HG02623 (cell line): ENCODE data around the gene IL1R2.
"Not testable (repeated sequence)": the region's sequence is repeated elsewhere in the genome, so short reads cannot be mapped to it uniquely, and the experiment has no call there.

Experiments used
- ATAC-seq: cut with Tn5 transposase; IDR thresholded peaks from one replicate; pipeline ENCODE4 v1.9.1; 2021; ENCODE audit warnings: moderate library complexity; ENCODE audit not compliant: unreplicated experiment

The IL1R2 gene

DNA sequence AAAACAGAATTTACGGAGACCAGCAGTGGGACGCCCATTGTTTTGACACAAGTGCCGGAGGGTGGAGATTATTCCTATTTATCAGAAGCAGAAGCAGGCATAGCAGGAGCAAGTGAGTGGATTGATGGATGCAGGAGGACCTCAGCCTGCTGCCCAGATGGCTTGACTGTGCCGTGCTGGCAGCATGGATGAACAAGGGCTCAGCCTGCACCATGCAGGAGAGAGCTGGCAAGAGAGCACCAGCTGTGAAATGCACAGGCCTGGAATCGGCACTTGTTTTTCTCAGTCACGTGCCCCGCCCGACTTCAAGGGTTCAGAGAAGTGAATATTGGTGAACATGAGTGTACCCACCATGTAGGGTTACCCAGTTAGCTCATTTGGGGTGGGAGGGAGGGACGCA, 4.0 kb downstream of the IL1R2 start:
- no peak for ATAC-seq

DNA sequence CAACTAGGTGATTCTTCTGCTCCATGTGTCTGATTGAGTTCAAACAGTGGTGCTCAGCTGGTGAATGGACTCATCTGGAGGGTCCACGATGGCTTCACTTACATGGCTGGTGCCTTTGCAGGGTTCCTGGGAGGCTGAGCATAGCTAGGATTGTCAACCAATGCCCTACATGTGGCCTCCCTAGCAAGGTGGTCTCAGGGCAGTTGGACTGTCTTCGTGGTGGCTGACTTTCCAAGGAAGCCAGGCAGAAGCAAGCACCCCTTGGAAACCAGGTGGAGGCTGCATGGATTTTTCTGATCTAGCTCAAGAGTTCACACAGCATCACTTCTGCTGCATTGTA, 6.8 kb downstream of the IL1R2 start:
- ATAC-seq = no peak

DNA sequence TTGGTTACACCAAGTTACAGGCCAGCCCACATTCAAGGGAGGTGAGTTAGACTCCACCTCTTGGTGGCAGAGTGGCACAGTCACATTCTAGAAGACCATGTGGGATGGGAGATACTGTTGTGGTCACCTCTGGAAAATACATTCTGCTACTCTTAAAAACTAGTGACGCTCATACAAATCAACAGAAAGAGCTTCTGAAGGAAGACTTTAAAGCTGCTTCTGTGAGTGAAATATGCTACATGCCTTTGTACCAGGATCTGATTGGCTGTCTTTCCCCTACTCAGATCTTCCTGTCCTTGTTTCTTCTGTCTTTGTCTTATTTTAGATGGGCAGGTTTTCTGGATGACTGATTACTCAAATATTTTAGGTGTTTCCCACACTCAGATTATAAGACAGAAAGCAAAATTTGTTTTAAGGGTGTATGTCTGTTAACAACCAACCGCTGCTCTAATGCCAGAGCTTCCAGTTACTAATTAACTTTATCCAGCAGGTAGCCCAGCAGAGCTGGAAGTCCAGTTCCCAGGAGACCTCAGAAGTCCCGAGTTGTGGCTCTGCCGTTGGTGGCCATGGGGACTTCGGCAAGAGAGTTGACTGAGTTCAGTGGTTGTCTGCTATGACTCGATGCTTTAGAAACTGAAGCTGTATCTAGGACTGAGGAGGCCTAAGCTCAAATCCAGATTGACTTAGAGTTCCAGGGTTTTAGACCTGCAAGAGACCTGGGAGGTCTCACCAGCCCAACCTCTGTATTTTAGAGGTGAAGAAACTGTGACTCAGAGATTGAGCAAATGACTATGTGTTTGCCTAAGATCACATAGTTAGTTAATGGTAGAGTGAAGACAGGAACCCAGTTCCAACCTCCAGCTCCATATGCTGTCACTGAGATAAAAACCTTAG, 7.4 kb downstream of the IL1R2 start:
- ATAC-seq = no peak

DNA sequence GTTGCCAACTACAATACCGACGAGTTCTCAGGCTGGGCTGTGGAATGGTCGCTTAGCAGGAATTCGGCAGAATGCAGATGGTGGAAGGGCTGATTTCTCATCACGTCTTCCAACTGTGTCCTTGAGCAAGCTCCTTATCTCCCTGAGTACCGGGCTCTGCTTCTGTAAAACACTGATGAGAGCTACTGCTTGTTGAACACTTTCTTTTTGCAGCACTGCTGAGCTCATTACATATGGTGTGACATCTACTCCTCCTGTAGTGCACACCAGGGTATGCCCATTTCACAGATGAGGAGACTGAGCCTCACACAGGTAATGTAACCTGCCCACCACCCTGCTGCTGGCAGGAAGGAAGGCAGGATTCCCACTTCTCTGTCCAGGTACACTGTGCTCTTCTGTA, 8.3 kb downstream of the IL1R2 start:
- no peak for ATAC-seq

- no peak for ATAC-seq
These were observed 9.3 kb downstream of the IL1R2 start for GRCh38 chr2:102000813-102001766.

DNA sequence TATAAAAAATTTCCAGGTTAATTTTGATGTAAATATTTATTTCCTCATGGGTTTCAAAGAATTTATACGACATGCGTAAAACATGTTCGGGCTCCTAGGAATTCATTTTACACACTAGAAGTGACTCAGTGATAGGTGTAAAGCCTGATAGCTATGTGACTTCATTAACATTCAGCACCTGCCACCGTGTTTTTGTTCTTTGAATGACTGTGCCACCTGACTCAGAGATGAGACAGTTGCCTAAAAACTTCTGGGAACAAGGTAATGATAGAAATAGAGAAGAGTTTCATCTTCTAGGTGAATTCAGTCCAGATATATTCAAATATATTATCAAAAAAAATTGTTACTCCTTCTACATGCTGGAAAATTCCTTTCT, 10.0 kb downstream of the IL1R2 start:
- ATAC-seq = no peak

DNA sequence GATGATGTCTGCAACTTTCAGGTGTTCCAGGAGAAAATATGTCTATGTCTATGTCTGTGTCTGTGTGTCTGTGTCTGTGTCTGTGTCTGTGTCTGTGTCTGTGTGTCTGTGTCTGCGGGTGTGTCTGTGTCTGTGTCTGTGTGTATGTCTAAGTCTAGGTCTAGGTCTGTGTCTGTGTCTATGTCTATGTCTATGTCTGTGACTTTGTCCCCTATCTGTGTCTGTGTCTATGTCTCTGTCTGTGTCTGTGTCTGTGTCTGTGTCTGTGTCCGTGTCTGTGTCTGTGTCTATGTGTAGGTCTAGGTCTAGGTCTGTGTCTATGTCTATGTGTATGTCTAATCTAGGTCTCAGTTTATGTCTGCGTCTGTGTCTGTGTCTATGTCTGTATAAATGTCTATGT, 10.5 kb downstream of the IL1R2 start:
- no peak for ATAC-seq

DNA sequence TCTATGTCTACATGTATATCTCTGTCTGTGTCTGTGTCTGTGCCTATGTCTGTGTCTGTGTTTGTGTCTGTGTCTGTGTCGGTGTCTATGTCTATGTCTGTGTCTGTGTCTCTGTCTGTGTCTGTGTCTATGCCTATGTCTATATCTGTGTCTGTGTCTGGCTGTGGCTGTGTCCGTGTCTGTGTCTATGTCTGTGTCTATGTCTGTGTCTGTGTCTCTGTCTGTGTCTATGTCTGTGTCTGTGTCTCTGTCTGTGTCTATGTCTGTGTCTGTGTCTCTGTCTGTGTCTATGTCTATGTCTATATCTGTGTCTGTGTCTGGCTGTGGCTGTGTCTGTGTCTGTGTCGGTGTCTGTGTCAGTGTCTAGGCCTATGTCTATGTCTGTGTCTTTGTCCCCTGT, 11.1 kb downstream of the IL1R2 start:
- not testable (repeated sequence) for ATAC-seq

DNA sequence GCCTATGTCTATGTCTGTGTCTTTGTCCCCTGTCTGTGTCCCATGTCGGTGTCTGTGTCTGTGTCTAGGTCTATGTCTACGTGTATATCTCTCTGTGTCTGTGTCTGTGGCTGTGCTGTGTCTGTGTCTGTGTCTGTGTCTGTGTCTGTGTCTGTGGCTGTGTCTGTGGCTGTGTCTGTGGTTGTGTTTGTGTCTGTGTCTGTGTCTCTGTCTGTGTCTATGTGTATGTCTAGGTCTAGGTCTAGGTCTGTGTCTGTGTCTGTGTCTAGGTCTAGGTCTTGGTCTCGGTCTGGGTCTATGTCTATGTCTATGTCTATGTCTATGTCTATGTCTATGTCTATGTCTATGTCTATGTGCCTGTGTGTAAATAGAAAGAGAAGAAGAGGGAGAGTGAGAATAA, 11.9 kb downstream of the IL1R2 start:
- no peak for ATAC-seq

DNA sequence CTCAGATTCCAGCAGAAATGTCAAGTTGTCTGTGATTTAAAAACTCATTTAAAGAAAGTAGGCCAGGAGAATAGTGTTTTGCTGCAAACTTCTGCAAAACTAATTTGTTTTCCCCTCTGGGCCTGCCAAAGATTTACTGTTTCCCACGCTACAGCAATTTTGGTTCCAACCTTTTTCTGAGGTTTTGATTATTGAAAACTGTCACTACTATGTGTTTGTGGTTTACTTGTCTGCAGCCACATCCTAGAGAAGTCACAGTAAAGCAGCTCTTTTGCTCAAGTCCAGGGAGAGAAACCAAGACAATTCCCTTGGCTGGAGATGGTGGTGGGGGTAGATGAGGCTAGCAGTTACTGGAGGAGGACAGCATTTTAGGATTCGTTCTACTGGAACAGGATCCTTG, 12.8 kb downstream of the IL1R2 start:
- ATAC-seq = no peak

GRCh38 chr2:102005449-102005848, 13.7 kb downstream of the IL1R2 start:
- ATAC-seq = no peak

GRCh38 chr2:102005989-102006885, 14.5 kb downstream of the IL1R2 start:
- ATAC-seq = no peak

DNA sequence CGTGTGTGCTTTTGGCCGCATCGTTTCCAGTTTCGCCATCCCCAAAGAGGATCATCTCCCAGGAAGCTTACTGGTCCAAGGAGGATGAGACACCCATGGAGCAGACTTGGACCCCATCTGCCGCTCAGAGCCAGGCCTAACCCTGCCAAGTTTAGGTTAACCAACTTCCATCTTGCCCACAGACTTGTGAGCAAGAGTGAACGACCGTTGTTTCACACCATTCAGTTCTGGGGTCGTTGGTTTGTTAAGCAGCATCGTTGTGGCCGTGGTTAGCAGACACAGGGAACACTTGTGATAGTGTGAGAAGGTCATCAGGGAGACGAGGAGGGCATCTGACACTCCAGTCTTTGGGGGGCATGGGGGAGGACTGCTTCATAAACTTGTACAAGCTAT, 15.1 kb downstream of the IL1R2 start:
- no peak for ATAC-seq

DNA sequence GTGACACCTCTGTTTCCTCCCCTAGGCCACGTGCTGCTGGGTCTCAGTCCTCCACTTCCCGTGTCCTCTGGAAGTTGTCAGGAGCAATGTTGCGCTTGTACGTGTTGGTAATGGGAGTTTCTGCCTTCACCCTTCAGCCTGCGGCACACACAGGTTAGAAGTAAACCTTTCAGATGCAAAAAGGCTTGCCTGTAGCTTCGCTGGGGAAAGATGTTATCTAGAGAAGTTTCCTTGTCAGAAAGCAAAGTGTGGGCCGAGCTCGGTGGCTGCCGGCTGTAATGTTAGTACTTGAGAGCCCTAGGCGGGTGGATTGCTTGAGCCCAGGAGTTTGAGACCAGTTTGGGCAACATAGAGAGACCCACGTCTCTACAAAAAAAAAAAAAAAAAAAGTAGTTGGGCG, 16.7 kb downstream of the IL1R2 start:
- no peak for ATAC-seq

DNA sequence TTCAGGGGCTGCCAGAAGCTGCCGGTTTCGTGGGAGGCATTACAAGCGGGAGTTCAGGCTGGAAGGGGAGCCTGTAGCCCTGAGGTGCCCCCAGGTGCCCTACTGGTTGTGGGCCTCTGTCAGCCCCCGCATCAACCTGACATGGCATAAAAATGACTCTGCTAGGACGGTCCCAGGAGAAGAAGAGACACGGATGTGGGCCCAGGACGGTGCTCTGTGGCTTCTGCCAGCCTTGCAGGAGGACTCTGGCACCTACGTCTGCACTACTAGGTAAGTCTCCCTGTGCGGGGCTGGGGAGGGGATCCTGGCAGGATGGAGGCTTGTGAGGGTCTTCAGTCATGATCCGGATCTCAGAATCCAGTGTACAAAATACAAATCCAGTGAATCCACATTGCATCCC, 17.8 kb downstream of the IL1R2 start:
- ATAC-seq = no peak

GRCh38 chr2:102010902-102011301, 19.1 kb downstream of the IL1R2 start:
- ATAC-seq = no peak

DNA sequence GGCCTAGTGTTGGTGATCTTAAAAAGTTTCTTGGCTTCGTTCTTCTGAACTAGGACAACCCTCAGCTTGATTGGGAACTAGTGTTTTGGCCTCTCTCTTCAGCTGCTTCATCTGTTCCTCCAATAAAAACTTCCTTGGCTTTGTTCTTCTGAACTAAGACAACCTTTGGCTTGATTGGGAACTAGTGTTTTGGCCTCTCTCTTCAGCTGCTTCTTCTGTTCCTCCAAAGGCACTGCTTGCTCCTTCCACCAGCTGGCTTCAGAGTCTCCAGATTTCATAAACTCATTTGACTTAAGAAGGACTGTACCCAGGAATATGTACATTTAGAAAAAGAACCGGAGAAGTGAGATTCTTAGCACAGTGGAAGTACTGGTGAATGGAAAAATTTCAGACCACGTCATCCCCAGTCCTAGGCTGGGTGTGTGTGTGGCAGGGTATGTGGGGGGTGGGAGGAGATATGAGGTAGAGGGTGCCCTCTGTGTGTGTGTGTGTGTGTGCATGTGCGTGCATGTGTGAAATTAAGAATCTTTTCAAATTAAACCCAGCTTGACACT, 20.4 kb downstream of the IL1R2 start:
- no peak for ATAC-seq

DNA sequence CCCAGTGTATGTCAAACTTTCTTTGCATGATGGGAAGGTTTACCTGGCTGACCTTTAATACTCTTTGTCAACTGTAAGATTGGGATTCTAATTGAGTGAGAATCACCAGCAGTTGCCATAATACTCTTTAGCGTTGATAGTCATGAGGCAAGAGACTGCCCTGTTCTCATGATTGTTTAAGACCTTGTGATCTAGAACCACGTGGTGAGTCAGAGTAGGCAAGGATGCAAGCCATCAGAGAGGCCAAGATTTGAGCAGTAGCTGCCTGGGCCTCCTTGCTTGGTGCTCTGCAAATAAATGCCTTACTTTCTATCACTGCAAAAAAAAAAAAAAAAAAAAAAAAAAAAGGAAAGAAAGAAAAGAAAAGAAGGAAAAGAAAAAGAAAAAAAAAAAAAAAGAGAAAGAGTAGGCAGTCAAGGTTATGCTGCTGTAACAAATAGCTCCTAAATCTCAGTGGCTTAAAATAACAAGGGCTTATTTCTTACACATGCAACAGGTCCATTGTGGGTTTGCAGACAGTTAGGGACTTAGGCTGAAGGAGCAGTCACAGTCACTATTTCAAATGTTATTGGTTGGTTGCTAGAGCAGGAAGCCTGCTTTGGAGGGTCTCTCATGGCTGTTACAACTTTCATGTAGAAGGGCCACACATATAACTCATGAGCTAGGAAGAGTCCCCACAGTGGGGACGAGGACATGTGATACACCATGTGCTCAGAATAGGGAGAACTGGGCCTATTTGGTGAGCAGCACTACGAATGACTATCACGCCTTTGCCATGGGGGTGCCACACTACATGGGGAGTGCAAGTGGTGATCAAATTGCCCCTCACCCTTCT, 21.7 kb downstream of the IL1R2 start:
- no peak for ATAC-seq

GRCh38 chr2:102014041-102014345, 22.2 kb downstream of the IL1R2 start:
- no peak for ATAC-seq

GRCh38 chr2:102015399-102015798, 23.6 kb downstream of the IL1R2 start:
- ATAC-seq = no peak
